ENCODE measurements around the gene CPNE9. TPM values are rescaled to one million over a fixed set of nuclear protein-coding genes. Genes with fewer than 3 reads are reported as not detected.

The CPNE9 gene
- total and polyA plus RNA-seq, 2 of the 8 experiments (the other 6 are each of a cell fraction or from before 2014, with no cell fraction given): 4.8 to 6.0 TPM

DNA sequence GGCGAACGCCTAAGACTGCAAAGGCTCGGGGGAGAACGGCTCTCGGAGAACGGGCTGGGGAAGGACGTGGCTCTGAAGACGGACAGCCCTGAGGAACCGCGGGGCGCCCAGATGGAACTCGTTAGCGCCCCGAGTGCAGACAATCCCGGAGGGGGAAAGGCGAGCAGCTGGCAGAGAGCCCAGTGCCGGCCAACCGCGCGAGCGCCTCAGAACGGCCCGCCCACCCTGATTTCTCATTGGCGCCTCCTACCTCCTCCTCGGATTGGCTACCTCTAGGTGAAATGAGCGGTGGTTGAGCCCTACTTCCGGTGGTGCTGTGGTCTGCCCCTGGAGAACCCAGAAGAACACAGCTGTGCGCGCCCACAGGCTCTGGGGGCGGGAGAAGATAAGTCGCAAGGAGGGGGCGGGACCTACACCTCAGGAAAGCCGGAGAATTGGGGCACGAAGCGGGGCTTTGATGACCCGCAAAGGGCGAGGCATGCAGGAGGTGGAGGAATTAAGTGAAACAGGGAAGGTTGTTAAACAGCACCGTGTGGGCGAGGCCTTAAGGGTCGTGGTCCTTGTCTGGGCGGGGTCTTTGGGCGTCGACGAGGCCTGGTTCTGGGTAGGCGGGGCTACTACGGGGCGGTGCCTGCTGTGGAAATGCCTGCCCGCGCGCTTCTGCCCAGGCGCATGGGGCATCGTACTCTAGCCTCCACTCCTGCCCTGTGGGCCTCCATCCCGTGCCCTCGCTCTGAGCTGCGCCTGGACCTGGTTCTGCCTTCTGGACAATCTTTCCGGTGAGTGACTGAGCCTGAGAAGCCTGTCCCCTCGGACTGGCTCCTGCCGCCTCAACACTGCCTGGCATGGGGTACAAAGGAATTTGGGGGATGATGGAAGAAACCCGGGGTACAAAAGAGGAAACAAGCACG is 46.3 kb downstream of the CPNE9 start, which contains the start of gene OGG1 (continued):
- TF ChIP-seq CBX8 (IDR thresholded peaks at IDR 0.05; ENCODE audit: borderline replicate concordance, low read depth, low read length) (no peak), JUND (IDR thresholded peaks at IDR 0.05; ENCODE audit: low read length) (no peak), SRF (IDR thresholded peaks at IDR 0.05; ENCODE audit: low read depth, low read length) (no peak), RNF2 (IDR thresholded peaks at IDR 0.05; ENCODE audit: borderline replicate concordance, low read depth, low read length, missing control alignments, poor library complexity, severe bottlenecking) (no peak), TCF12 (IDR thresholded peaks at IDR 0.05; ENCODE audit: low read depth, low read length) (no peak), HDAC6 (IDR thresholded peaks at IDR 0.05; ENCODE audit: low read depth, low read length) (no peak), TAF1 (IDR thresholded peaks at IDR 0.05; ENCODE audit: low read depth, low read length) (peak; percentile 96), BCL11A (IDR thresholded peaks at IDR 0.05; ENCODE audit: low read depth in 2 of 2, low read length in 2 of 2) (no peak), CHD1 (IDR thresholded peaks at IDR 0.05; ENCODE audit: low read depth, low read length) (no peak), RXRA (IDR thresholded peaks at IDR 0.05; ENCODE audit: insufficient read depth, low read depth, low read length) (no peak), JUN (IDR thresholded peaks at IDR 0.05; ENCODE audit: low read depth, low read length) (no peak), NRF1 (IDR thresholded peaks at IDR 0.05; ENCODE audit: low read depth, low read length) (no peak), CBX5 (IDR thresholded peaks at IDR 0.05; ENCODE audit: low read depth, low read length) (no peak), RFX5 (IDR thresholded peaks at IDR 0.05; ENCODE audit: borderline replicate concordance, low read depth, low read length) (no peak), SP1 (IDR thresholded peaks at IDR 0.05; ENCODE audit: low read depth, low read length) (peak; percentile 33; the same call in 1 of the 2 replicates), POLR2A (IDR thresholded peaks at IDR 0.05; ENCODE audit: control extremely low read depth in 1 of 2, low read depth in 2 of 2, low read length in 2 of 2) (peak in 1 of 2 experiments; percentile 82; a peak in 2 of 3 replicates), TBP (IDR thresholded peaks at IDR 0.05; ENCODE audit: low read depth, low read length) (peak; percentile 72), SIRT6 (IDR thresholded peaks at IDR 0.05; ENCODE audit: low read length) (no peak), RBBP5 (IDR thresholded peaks at IDR 0.05; ENCODE audit: borderline replicate concordance, low read depth, low read length) (0 out of 2 replicates have a peak, but pooled peaks have one; percentile 30), BRCA1 (IDR thresholded peaks at IDR 0.05; ENCODE audit: low read depth, low read length) (no peak), SP4 (IDR thresholded peaks at IDR 0.05; ENCODE audit: low read length) (no peak; the same call in 1 of the 2 replicates), FOSL1 (IDR thresholded peaks at IDR 0.05; ENCODE audit: insufficient read depth, low read depth, low read length) (no peak), KDM4A (IDR thresholded peaks at IDR 0.05; ENCODE audit: low read depth, low read length, severe bottlenecking) (peak; percentile 59)
